Osteocyte (in vitro differentiated cells): ENCODE results near the gene TSPAN18. TPM values are rescaled to one million over a fixed set of nuclear protein-coding genes. Genes with fewer than 3 reads are reported as not detected.

Source experiments
- DNase-seq: peaks from one replicate; pipeline ENCODE4 v3.0.0; 2021; ENCODE audit warnings: mixed read lengths; ENCODE audit not compliant: unreplicated experiment; ENCODE audit errors: extremely low spot score
- H3K27ac Mint-ChIP-seq: one replicate; pipeline ENCODE4 v1.8.0; 2021; ENCODE audit warnings: mild to moderate bottlenecking, mixed read lengths; ENCODE audit not compliant: unreplicated experiment
- H3K27me3 Mint-ChIP-seq: one replicate; pipeline ENCODE4 v1.8.0; 2021; ENCODE audit warnings: mixed read lengths; ENCODE audit not compliant: unreplicated experiment
- H3K36me3 Mint-ChIP-seq: one replicate; pipeline ENCODE4 v1.8.0; 2021; ENCODE audit warnings: mixed read lengths; ENCODE audit not compliant: unreplicated experiment
- H3K4me1 Mint-ChIP-seq: one replicate; pipeline ENCODE4 v1.8.0; 2021; ENCODE audit warnings: mixed read lengths; ENCODE audit not compliant: unreplicated experiment
- H3K4me3 Mint-ChIP-seq: one replicate; pipeline ENCODE4 v1.8.0; 2021; ENCODE audit warnings: mild to moderate bottlenecking, moderate library complexity, mixed read lengths; ENCODE audit not compliant: unreplicated experiment
- H3K9me3 Mint-ChIP-seq: one replicate; pipeline ENCODE4 v1.8.0; 2021; ENCODE audit warnings: mixed read lengths; ENCODE audit not compliant: unreplicated experiment
- CTCF ChIP-seq: fragments of 200-600 bp; sonication (generic); IDR thresholded peaks from 2 replicates; pipeline ENCODE4 v1.5.0; 2021; ENCODE audit warnings: antibody characterized with exemption, mild to moderate bottlenecking, moderate library complexity
- total RNA-seq: library from RNA; stranded (reverse); gene quantifications from 2 replicates; pipeline ENCODE4 v1.2.1, GENCODE V29; 2021

Gene TSPAN18
- total RNA-seq, 1 donor from 2014 or later: 13.4 TPM

- Mint-ChIP-seq H3K4me1 (no peaks in the 10 kb centered on the region), H3K4me3 (no peak overlapping the region), H3K27me3 (no peaks in the 10 kb centered on the region), H3K27ac (no peak overlapping the region), H3K9me3 (no peaks in the 10 kb centered on the region), H3K36me3 (no peaks in the 10 kb centered on the region)
- DNase-seq: no peak
- TF ChIP-seq CTCF: no peak
Measured at GRCh38 chr11:44823868-44824267, 97.1 kb downstream of the TSPAN18 start.

DNA sequence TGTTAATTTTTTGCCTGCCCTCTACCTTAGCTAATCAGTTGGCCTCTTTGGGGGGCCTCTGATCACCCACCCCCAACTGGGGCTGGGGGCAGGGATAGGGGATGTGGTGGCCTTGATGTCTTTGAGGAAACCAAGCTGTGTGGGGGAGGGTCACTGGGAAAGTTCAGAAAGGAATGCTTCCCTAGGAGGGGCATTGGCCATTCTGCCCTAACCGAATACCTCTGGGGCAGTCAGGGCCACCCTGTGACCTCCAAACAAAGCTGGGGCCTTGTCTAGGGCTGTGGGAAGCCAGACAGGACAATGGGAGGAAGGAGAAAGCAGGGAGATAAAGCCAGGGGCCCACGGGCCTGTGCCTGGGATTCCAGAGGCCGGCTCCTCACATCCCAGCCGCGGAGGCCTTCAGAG lies 97.5 kb downstream of the TSPAN18 start:
- H3K4me1 Mint-ChIP-seq: no peaks in the 10 kb centered on the region
- no peak for DNase-seq
- H3K9me3 Mint-ChIP-seq: no peaks in the 10 kb centered on the region
- no peaks in the 10 kb centered on the region for H3K27me3 Mint-ChIP-seq
- H3K4me3 Mint-ChIP-seq: no peak overlapping the region
- H3K36me3 Mint-ChIP-seq: no peaks in the 10 kb centered on the region
- H3K27ac Mint-ChIP-seq: no peak overlapping the region
- no peak for TF ChIP-seq CTCF

DNA sequence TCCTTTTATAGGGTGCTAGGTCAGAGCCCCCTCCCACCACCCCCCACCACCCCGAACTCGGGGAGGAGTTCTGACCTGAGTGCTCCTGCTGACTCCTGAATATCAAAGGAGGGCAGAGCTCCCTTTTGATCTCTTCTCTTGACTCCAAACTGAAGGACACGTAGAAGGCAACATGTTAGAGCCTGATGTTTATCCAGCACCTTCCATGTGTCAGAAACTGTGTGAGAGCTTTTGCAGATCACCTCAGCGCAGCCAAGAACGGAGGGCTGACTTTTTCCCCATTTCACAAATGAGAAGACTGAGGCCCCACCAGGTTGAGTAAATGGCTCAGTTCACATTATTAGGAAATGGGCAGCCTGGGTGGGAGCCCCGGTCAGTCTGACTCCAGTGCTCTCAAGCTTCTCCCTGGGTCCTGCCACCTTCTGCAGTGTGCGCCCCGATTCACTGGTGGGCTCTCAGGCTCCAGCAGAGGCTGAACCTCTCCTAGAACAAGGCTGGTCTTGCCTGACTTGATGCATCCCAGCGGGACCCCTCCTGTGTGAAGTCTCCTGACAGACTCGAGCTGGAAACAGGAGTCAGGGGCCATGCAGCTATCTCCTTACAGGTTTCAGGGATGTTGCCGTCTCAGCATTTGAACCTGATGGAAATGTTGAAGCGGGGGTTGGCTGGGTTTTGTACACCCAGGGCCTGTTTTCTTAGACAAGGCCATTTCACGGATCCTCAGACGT lies 98.5 kb downstream of the TSPAN18 start:
- TF ChIP-seq CTCF: no peak
- H3K9me3 Mint-ChIP-seq: no peaks in the 10 kb centered on the region
- no peak overlapping the region for H3K4me3 Mint-ChIP-seq
- H3K4me1 Mint-ChIP-seq: no peaks in the 10 kb centered on the region
- no peaks in the 10 kb centered on the region for H3K27me3 Mint-ChIP-seq
- no peak for DNase-seq
- H3K27ac Mint-ChIP-seq: no peak overlapping the region
- H3K36me3 Mint-ChIP-seq: no peaks in the 10 kb centered on the region

- no peaks in the 10 kb centered on the region for H3K36me3 Mint-ChIP-seq
- H3K27ac Mint-ChIP-seq: no peak overlapping the region
- TF ChIP-seq CTCF: no peak
- no peaks in the 10 kb centered on the region for H3K9me3 Mint-ChIP-seq
- H3K4me3 Mint-ChIP-seq: no peak overlapping the region
- DNase-seq: no peak
- no peaks in the 10 kb centered on the region for H3K27me3 Mint-ChIP-seq
- no peaks in the 10 kb centered on the region for H3K4me1 Mint-ChIP-seq
Measured at GRCh38 chr11:44826922-44827643, 100.3 kb downstream of the TSPAN18 start.

GRCh38 chr11:44828296-44828695 lies 101.5 kb downstream of the TSPAN18 start:
- H3K27me3 Mint-ChIP-seq: no peaks in the 10 kb centered on the region
- H3K27ac Mint-ChIP-seq: no peak overlapping the region
- TF ChIP-seq CTCF: no peak
- H3K4me1 Mint-ChIP-seq: no peaks in the 10 kb centered on the region
- no peak for DNase-seq
- no peak overlapping the region for H3K4me3 Mint-ChIP-seq
- no peaks in the 10 kb centered on the region for H3K36me3 Mint-ChIP-seq
- H3K9me3 Mint-ChIP-seq: no peaks in the 10 kb centered on the region
